Right lobe of liver (tissue), 6 donors: ENCODE measurements around the gene ST3GAL2. TPM values are rescaled to one million over a fixed set of nuclear protein-coding genes. Genes with fewer than 3 reads are reported as not detected.

Experiments used
- ATAC-seq, 4 donors: fragments of 200-7000 bp; cut with Tn5 transposase; one replicate each; pipeline ENCODE4 v1.9.1; 2020; ENCODE audit warnings: mild to moderate bottlenecking in 4 of 4, moderate library complexity in 4 of 4
- DNase-seq, 3 donors: peaks; one replicate each; pipeline ENCODE4 v3.0.0-alpha.2; 2020
- H3K27ac ChIP-seq, 3 donors: fragments of 200-600 bp; one replicate each; pipeline ENCODE4 v1.8.0; 2022
- H3K27me3 ChIP-seq, 2 donors: fragments of 200-600 bp; one replicate each; pipeline ENCODE4 v1.8.0; 2022
- H3K36me3 ChIP-seq, 4 donors: fragments of 200-600 bp; sonication (generic) in 1 of 4; one replicate each; pipeline versions ENCODE4 v1.5.1 to v1.8.0; 2017 to 2022; ENCODE audit warnings: control low read depth in 1 of 4
- H3K4me1 ChIP-seq, 4 donors: fragments of 200-600 bp; sonication (generic) in 1 of 4; one replicate each; pipeline versions ENCODE4 v1.5.1 to v1.8.0; 2017 to 2022; ENCODE audit warnings: control low read depth in 1 of 4
- H3K4me3 ChIP-seq, 3 donors: fragments of 200-600 bp; one replicate each; pipeline ENCODE4 v1.8.0; 2022
- H3K9me3 ChIP-seq, 4 donors: fragments of 200-600 bp; sonication (generic) in 1 of 4; one replicate each; pipeline versions ENCODE4 v1.5.1 to v1.8.0; 2017 to 2022; ENCODE audit warnings: control low read depth in 1 of 4
- POLR2A ChIP-seq: fragments of 450-650 bp; IDR thresholded peaks from one replicate; pipeline ENCODE4 v1.6.1; 2017; ENCODE audit warnings: antibody characterized with exemption, mild to moderate bottlenecking
- WGBS: methylation state at CpG from one replicate; pipeline ENCODE4 v1.1.6; 2018; ENCODE audit warnings: low coverage, low lambda C conversion rate; ENCODE audit not compliant: insufficient coverage; ENCODE audit errors: missing lambda C conversion rate; 5-methylcytosine and 5-hydroxymethylcytosine counted together
- intact Hi-C, 2 donors: fragments of 100-400 bp; cut with DNase I; formaldehyde crosslinking; loops; one replicate each; pipeline versions ENCODE4 v1.11.2 to v1.14.1; 2022
- total RNA-seq, 6 experiments: library from RNA; depleted of rRNA in 2 of 6; stranded (reverse); fragments of >200 nt in 2 of 6; fragmentation: NEBNext Ultra II Directional in 3 of 6; extraction: Animal tissue kit (Norgen Biotek cat#: 25700) in 3 of 6; gene quantifications; one replicate each; pipeline versions ENCODE4 v1.1.0 to v1.2.4, GENCODE V29; 2016 to 2023
- TF ChIP-seq, protein P1 (sequence below), 4 donors: fragments of 200-600 bp in 3 of 4; fragments of 450-650 bp in 1 of 4; IDR thresholded peaks; one replicate each; pipeline versions ENCODE4 v1.5.1 to v1.8.0; 2016 to 2022; ENCODE audit warnings: antibody characterized with exemption in 4 of 4, mild to moderate bottlenecking in 2 of 4
- donor health status: DM: no; HTN: yes; CAD: no.
- donor health status: DM: no; HTN: no; CAD: no.
- donor health status: DM: no; HTN: no; CAD: no.
- donor health status: DM: no; HTN: yes; CAD: no.
- donor health status: DM: no; HTN: yes; CAD: no.

ST3GAL2 gene
- total RNA-seq, 6 experiments from 2014 or later: 10.4 to 16.7 (median 14.5) TPM

DNA sequence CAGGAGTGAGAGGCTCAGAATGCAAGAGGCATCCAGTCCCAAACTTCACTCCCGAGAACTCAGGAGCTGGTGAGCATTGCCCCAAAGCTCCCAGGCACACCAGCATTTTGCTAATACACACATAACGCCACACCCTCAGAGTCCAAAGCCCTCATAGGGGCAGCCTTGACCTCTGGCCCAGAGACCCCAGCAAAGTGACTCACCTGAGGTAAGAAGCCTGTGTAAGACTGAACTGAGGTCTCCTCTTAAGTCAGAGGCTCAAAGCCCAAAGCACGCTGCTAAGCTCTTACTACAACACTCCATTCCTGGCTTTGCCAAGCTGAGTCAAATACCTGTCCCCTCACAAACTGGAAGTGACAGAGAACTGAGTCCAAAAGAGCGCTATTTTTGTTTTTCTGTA, 16.4 kb downstream of the ST3GAL2 start:
- WGBS: 17% methylated on average over 1 of the region's 4 CpGs
- no peaks in the 10 kb centered on the region for H3K27me3 ChIP-seq
- intact Hi-C loops: no loop called here
- no peaks in the 10 kb centered on the region for H3K36me3 ChIP-seq
- DNase-seq (no peak), ATAC-seq (peak in 1 of 4 donors; percentile 31)
- H3K4me1 ChIP-seq: peaks cover 0 to 46% (median 22%) of the 10 kb centered on the region in 4 donors
- peak overlapping the region in 1 of 3 donors; percentile 18 for H3K27ac ChIP-seq
- TF ChIP-seq, protein P1, sequence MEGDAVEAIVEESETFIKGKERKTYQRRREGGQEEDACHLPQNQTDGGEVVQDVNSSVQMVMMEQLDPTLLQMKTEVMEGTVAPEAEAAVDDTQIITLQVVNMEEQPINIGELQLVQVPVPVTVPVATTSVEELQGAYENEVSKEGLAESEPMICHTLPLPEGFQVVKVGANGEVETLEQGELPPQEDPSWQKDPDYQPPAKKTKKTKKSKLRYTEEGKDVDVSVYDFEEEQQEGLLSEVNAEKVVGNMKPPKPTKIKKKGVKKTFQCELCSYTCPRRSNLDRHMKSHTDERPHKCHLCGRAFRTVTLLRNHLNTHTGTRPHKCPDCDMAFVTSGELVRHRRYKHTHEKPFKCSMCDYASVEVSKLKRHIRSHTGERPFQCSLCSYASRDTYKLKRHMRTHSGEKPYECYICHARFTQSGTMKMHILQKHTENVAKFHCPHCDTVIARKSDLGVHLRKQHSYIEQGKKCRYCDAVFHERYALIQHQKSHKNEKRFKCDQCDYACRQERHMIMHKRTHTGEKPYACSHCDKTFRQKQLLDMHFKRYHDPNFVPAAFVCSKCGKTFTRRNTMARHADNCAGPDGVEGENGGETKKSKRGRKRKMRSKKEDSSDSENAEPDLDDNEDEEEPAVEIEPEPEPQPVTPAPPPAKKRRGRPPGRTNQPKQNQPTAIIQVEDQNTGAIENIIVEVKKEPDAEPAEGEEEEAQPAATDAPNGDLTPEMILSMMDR (IDR thresholded peaks at IDR 0.05): no peak
- TF ChIP-seq POLR2A: no peak
- no peak overlapping the region for H3K4me3 ChIP-seq
- no peaks in the 10 kb centered on the region for H3K9me3 ChIP-seq

DNA sequence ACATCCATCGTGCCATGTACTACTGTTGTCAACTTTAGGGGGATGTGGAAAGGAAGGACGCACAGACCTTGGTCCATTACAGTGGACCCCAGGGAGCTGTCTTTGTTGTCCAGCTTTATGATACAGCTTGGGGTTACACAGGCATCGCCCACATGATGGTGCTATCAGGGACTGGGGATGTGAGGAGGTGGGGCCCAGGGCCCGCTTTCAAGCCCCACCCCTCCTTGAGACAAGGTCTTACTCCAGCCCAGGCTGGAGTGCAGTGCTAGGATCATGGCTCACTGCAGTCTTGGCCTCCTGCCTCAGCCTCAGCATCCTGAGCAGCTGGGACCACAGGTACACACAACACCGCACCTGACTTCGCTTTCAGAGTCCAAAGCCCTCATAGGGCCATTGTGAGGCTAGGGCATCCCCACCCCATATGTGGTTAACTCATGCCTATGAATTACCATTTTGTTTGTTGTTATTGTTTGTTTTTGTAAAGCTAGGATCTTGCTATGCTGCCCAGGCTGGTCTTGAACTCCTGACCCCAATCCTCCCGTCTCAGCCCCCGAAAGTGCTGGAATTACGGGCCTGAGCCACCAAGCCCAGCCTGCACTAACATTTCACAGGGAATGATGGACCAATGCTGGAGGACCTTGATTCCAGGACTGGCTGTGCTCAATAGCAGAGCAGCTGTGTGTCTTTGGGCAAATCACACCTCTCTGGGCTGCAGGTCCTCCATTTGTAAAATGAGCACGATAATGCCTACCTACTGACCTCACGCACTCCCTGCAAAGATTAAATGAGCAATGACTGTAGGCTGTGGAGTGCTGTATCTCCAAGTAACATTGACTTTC, 17.2 kb downstream of the ST3GAL2 start:
- 95% methylated on average over 7 of the region's 11 CpGs for WGBS
- no peaks in the 10 kb centered on the region for H3K27me3 ChIP-seq
- ATAC-seq (no peak), DNase-seq (no peak)
- TF ChIP-seq POLR2A: no peak
- TF ChIP-seq, protein P1 (IDR thresholded peaks at IDR 0.05): no peak
- no peaks in the 10 kb centered on the region for H3K9me3 ChIP-seq
- H3K36me3 ChIP-seq: no peaks in the 10 kb centered on the region
- no peak overlapping the region for H3K4me3 ChIP-seq
- H3K27ac ChIP-seq: no peak overlapping the region
- intact Hi-C loops: no loop called here
- peaks cover 0 to 41% (median 20%) of the 10 kb centered on the region in 4 donors for H3K4me1 ChIP-seq

DNA sequence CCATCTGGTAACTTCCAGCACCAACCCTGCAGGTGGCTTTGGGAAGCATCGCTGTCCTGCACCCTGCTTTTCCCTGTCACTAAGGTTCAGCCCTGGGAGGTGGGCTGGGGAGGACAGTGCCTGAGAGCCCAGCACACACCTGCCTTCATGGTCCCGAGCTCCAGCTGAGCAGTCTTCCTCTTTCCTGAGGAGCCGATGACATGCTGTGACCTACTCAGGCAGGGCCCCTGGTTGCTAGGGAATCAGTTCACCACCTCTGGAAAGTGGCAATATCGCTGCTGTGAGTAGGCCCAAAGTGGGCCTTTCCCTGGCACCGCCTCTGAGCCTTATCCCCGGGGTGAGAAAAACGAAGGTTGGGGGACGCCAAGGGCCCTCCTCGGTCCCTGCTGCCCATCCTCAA, 17.9 kb downstream of the ST3GAL2 start:
- H3K27ac ChIP-seq: no peak overlapping the region
- intact Hi-C loops: no loop called here
- no peak overlapping the region for H3K4me3 ChIP-seq
- no peak for DNase-seq
- H3K4me1 ChIP-seq: peaks cover 0 to 41% (median 20%) of the 10 kb centered on the region in 4 donors
- no peaks in the 10 kb centered on the region for H3K36me3 ChIP-seq
- TF ChIP-seq, protein P1 (IDR thresholded peaks at IDR 0.05): no peak
- TF ChIP-seq POLR2A: no peak
- no peak for ATAC-seq
- H3K27me3 ChIP-seq: no peaks in the 10 kb centered on the region
- WGBS: no CpG with 5 or more reads among the region's 9 CpGs
- H3K9me3 ChIP-seq: no peaks in the 10 kb centered on the region

DNA sequence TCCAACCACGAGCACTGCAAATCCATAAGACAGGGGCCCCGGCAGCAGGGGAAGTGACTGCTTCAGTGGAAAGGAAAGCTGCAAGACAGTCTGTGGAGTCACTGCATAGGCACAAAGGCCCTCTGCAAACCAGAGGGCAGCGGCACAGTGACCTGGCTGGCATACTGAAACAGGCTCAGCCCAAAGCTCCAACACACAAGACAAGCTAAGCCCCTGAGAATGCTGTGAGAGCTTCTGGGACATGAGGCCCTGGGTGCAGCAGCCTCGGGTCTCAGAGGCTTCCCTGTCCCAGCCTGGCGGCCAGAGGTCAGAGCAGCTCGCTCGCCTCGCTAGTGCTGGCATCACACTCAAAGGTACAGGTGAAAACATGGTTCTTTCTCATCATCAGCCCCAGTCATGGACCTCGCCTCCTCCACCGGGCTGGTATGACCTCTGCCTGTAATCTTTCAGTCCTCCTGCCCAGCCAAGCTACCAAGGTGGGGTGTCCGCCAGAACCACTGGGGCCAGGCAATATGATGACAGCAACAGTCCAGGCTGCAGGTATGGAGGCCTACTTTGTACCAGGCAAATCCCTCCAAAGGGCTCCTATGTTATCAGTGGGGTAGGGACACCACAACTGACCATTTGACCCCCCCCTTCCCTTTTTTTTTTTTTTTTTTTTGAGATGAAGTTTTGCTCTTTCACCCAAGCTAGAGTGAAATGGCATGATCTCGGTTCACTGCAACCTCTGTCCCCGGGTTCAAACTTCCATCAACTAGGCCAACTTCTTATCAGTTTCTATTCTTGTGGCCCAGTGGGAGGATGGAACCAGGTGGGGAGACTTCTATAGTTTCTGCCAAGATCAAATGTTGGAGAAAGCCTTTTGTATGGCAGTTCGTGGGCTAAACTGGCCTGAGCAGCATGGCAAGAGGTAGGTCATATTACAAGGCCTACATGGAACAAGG, 19.2 kb downstream of the ST3GAL2 start:
- Histone ChIP-seq H3K4me3 (peak overlapping the region in 1 of 3 donors; percentile 19), H3K27ac (peak overlapping the region in 1 of 3 donors; percentile 60), H3K36me3 (no peaks in the 10 kb centered on the region), H3K9me3 (no peaks in the 10 kb centered on the region), H3K27me3 (no peaks in the 10 kb centered on the region), H3K4me1 (peaks cover 0 to 44% (median 22%) of the 10 kb centered on the region in 4 donors)
- 22% methylated on average over 3 of the region's 14 CpGs for whole genome bisulfite sequencing
- ATAC-seq: peak; percentile 45 to 71 (median 54)
- no peak for TF ChIP-seq POLR2A
- TF ChIP-seq, protein P1 (IDR thresholded peaks at IDR 0.05): no peak
- intact Hi-C loops: no loop called here
- DNase-seq: peak in 1 of 3 donors; percentile 66
